Hepatocyte (in vitro differentiated cells): ENCODE measurements around the gene HNRNPDL.

ENCODE experiments used
- CTCF ChIP-seq: fragments of 200-600 bp; sonication (generic); IDR thresholded peaks from 2 replicates; pipeline ENCODE4 v1.5.1; 2016; ENCODE audit warnings: antibody characterized with exemption, mild to moderate bottlenecking; ENCODE audit not compliant: poor library complexity
- EZH2 ChIP-seq: fragments of 200-600 bp; sonication (generic); IDR thresholded peaks from 2 replicates; pipeline ENCODE4 v1.6.1; 2016; ENCODE audit warnings: antibody characterized with exemption, mild to moderate bottlenecking, borderline replicate concordance

- TF ChIP-seq CTCF (no peak), EZH2 (no peak)
Observed at GRCh38 chr4:82436780-82437179, 6.5 kb upstream of the HNRNPDL start.
